Measurements from ENCODE around the gene ATAD3A.
"Not testable (repeated sequence)": the region's sequence is repeated elsewhere in the genome, so short reads cannot be mapped to it uniquely, and the experiment has no call there.

The ATAD3A gene

DNA sequence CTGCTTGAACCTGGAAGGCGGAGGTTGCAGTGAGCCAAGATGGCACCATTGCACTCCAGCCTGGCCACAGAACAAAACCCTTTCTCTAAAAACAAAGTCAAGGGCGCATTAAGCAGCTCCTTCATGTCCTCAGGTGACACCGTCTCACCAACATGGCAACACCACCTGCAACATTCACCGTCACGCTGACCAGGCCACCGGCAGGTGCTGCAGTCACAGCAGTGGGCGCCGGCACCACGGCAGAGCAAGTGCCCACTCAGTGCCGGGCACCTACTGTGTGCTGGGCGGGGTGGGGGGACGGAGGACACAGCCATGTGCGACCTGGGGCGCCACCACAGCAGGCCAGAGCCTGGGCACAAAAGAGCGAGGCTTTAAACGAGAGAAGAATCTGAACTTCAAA is 28.2 kb upstream of the ATAD3A start:
- H3K9me3 ChIP-seq (ENCODE audit: insufficient read depth, low read length), result no peaks in the 10 kb centered on the region
- H3K27ac ChIP-seq (ENCODE audit: low read length), result no peak overlapping the region
- H3K9ac ChIP-seq (ENCODE audit: low read length), result no peak overlapping the region
- H3K4me2 ChIP-seq (ENCODE audit: low read length), result no peak overlapping the region
- no peaks in the 10 kb centered on the region for H3K4me1 ChIP-seq (ENCODE audit: low read length)
- H2AFZ ChIP-seq (ENCODE audit: low read depth, low read length), result no peak overlapping the region
- no peak overlapping the region for H3K4me3 ChIP-seq (ENCODE audit: low read length)
- TF ChIP-seq EZH2phosphoT487 (IDR thresholded peaks at IDR 0.05; ENCODE audit: low read depth), result no peak
- TF ChIP-seq, protein P1, sequence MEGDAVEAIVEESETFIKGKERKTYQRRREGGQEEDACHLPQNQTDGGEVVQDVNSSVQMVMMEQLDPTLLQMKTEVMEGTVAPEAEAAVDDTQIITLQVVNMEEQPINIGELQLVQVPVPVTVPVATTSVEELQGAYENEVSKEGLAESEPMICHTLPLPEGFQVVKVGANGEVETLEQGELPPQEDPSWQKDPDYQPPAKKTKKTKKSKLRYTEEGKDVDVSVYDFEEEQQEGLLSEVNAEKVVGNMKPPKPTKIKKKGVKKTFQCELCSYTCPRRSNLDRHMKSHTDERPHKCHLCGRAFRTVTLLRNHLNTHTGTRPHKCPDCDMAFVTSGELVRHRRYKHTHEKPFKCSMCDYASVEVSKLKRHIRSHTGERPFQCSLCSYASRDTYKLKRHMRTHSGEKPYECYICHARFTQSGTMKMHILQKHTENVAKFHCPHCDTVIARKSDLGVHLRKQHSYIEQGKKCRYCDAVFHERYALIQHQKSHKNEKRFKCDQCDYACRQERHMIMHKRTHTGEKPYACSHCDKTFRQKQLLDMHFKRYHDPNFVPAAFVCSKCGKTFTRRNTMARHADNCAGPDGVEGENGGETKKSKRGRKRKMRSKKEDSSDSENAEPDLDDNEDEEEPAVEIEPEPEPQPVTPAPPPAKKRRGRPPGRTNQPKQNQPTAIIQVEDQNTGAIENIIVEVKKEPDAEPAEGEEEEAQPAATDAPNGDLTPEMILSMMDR (IDR thresholded peaks at IDR 0.05; ENCODE audit: low read depth, low read length), result no peak
- no peaks in the 10 kb centered on the region; the same call in 1 of the 2 replicates for H3K79me2 ChIP-seq (ENCODE audit: low read length)
- H3K27me3 ChIP-seq (ENCODE audit: low read depth, low read length), result no peaks in the 10 kb centered on the region
- peaks cover 8% of the 10 kb centered on the region for H3K36me3 ChIP-seq (replicated peaks; ENCODE audit: low read depth, low read length)
- H4K20me1 ChIP-seq (ENCODE audit: insufficient read depth, low read length), result no peaks in the 10 kb centered on the region

DNA sequence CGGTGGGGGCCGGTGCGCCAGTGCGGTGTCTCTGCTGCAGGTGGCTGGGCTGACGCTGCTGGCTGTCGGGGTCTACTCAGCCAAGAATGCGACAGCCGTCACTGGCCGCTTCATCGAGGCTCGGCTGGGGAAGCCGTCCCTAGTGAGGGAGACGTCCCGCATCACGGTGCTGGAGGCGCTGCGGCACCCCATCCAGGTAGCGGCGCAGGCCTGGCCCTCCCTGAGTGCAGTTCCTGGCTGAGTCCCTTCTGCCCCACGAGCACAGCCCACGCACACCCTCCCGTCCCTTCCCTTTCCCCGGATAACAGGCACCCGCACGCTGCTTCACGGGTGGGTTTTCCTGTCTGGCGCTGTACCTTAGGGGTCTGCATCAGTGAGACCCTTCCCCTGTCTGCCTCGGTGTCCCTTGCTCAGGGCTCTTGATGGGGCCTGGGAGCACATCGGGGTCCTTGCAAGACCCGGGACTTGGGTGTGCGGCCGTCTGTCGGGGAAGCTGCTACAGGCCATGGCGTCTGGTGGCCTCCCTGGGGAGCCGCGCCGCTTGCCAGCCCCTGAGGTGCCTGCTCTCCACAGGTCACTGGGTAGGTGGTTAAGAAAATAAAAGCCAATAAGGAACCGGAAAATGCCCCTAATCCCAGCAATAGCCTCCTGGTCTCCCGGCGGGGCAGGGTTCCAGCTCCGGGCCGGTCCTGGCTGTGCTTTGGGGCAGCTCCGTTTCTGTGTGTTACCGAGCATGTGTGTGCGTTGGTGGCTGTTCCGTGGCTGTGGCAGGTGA is 26.8 kb upstream of the ATAD3A start:
- H2AFZ ChIP-seq (ENCODE audit: low read depth, low read length); H4K20me1 ChIP-seq (ENCODE audit: insufficient read depth, low read length); H3K4me3 ChIP-seq (ENCODE audit: low read length); H3K4me1 ChIP-seq (ENCODE audit: low read length); H3K4me2 ChIP-seq (ENCODE audit: low read length); H3K27me3 ChIP-seq (ENCODE audit: low read depth, low read length); H3K9me3 ChIP-seq (ENCODE audit: insufficient read depth, low read length); H3K79me2 ChIP-seq (ENCODE audit: low read length); H3K27ac ChIP-seq (ENCODE audit: low read length); H3K36me3 ChIP-seq (replicated peaks; ENCODE audit: low read depth, low read length); H3K9ac ChIP-seq (ENCODE audit: low read length): not testable (repeated sequence)

DNA sequence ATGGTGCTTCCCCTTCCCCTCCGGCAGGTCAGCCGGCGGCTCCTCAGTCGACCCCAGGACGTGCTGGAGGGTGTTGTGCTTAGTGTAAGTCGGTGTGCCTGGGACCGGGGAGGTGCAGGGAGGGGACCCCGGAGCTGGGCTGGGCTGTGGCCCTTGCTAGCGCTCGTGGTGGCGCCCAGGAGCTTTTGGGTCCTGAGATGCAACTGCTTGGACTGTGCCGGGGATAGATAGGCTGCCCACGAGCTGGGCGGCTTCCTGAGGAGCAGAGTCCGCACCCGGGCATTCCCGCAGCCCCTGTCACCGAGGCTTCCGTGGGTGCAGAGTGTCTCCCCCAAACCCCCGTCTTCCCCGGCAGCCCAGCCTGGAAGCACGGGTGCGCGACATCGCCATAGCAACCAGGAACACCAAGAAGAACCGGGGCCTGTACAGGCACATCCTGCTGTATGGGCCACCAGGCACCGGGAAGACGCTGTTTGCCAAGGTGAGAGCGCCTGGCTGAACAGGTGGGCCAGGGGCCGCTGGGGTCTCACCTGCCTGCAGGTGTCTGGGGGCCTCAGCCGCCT is 26.1 kb upstream of the ATAD3A start:
- H3K4me3 ChIP-seq (ENCODE audit: low read length); H3K9me3 ChIP-seq (ENCODE audit: insufficient read depth, low read length); H3K4me2 ChIP-seq (ENCODE audit: low read length); H4K20me1 ChIP-seq (ENCODE audit: insufficient read depth, low read length); H3K79me2 ChIP-seq (ENCODE audit: low read length); H3K36me3 ChIP-seq (replicated peaks; ENCODE audit: low read depth, low read length); H3K4me1 ChIP-seq (ENCODE audit: low read length); H2AFZ ChIP-seq (ENCODE audit: low read depth, low read length); H3K27me3 ChIP-seq (ENCODE audit: low read depth, low read length); H3K9ac ChIP-seq (ENCODE audit: low read length); H3K27ac ChIP-seq (ENCODE audit: low read length): not testable (repeated sequence)

DNA sequence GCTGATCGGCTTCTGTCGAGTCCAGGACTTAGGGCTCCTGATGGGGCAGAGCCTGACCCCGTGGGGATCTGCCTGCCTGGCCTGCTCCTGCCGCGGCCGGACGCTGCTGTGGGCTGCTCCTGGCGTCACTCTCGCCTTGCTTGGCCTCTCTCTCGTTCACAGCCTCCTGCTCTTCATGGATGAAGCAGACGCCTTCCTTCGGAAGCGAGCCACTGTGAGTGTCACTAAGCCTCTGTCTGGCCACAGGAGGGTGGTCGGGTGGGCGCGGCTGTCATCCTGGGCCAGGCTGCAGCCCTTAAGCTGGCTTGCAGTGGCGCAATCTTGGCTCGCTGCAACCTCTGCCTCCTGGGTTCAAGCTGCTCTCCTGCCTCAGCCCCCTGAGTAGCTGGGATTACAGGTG is 24.3 kb upstream of the ATAD3A start:
- H3K27ac ChIP-seq (ENCODE audit: low read length), result no peak overlapping the region
- no peak overlapping the region for H3K4me2 ChIP-seq (ENCODE audit: low read length)
- no peaks in the 10 kb centered on the region; the same call in 1 of the 2 replicates for H3K79me2 ChIP-seq (ENCODE audit: low read length)
- H3K4me1 ChIP-seq (ENCODE audit: low read length), result no peaks in the 10 kb centered on the region
- no peaks in the 10 kb centered on the region for H3K9me3 ChIP-seq (ENCODE audit: insufficient read depth, low read length)
- no peaks in the 10 kb centered on the region for H4K20me1 ChIP-seq (ENCODE audit: insufficient read depth, low read length)
- H2AFZ ChIP-seq (ENCODE audit: low read depth, low read length), result no peak overlapping the region
- no peak for TF ChIP-seq EZH2phosphoT487 (IDR thresholded peaks at IDR 0.05; ENCODE audit: low read depth)
- TF ChIP-seq, protein P1 (IDR thresholded peaks at IDR 0.05; ENCODE audit: low read depth, low read length), result no peak
- no peaks in the 10 kb centered on the region for H3K27me3 ChIP-seq (ENCODE audit: low read depth, low read length)
- H3K9ac ChIP-seq (ENCODE audit: low read length), result no peak overlapping the region
- H3K36me3 ChIP-seq (replicated peaks; ENCODE audit: low read depth, low read length), result peaks cover 16% of the 10 kb centered on the region
- no peak overlapping the region for H3K4me3 ChIP-seq (ENCODE audit: low read length)

DNA sequence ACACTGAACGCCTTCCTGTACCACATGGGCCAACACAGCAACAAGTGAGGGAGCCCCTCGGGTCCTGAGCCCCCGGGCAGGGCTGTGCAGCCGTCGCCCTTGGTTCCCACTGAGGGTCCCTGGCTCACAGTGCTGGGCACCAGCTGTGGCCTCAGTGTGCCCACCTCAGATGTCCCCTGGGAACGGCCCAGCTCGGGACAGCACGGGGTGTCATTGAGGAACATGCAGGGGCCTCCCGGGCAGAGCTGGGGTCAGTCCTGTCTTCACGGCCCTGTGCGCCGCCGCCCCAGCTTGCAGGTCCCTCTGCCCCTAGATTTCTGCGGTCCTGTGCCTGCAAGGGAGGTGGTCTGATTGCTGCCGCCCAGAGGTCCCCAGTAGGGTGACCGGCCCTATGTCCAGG is 22.7 kb upstream of the ATAD3A start:
- no peaks in the 10 kb centered on the region for H3K9me3 ChIP-seq (ENCODE audit: insufficient read depth, low read length)
- H4K20me1 ChIP-seq (ENCODE audit: insufficient read depth, low read length), result no peaks in the 10 kb centered on the region
- no peaks in the 10 kb centered on the region for H3K4me1 ChIP-seq (ENCODE audit: low read length)
- H3K27ac ChIP-seq (ENCODE audit: low read length), result no peak overlapping the region
- no peak overlapping the region for H3K9ac ChIP-seq (ENCODE audit: low read length)
- TF ChIP-seq EZH2phosphoT487 (IDR thresholded peaks at IDR 0.05; ENCODE audit: low read depth), result no peak
- TF ChIP-seq, protein P1 (IDR thresholded peaks at IDR 0.05; ENCODE audit: low read depth, low read length), result no peak
- no peaks in the 10 kb centered on the region for H3K79me2 ChIP-seq (ENCODE audit: low read length)
- no peak overlapping the region for H2AFZ ChIP-seq (ENCODE audit: low read depth, low read length)
- no peak overlapping the region for H3K4me2 ChIP-seq (ENCODE audit: low read length)
- H3K27me3 ChIP-seq (ENCODE audit: low read depth, low read length), result no peaks in the 10 kb centered on the region
- peaks cover 24% of the 10 kb centered on the region for H3K36me3 ChIP-seq (replicated peaks; ENCODE audit: low read depth, low read length)
- no peak overlapping the region for H3K4me3 ChIP-seq (ENCODE audit: low read length)
